HG03039 (cell line): ENCODE results near the gene ARAF.

Experiments
- ATAC-seq: cut with Tn5 transposase; IDR thresholded peaks from one replicate; pipeline ENCODE4 v1.9.1; 2021; ENCODE audit warnings: mild to moderate bottlenecking, moderate library complexity; ENCODE audit not compliant: unreplicated experiment

Gene ARAF

DNA sequence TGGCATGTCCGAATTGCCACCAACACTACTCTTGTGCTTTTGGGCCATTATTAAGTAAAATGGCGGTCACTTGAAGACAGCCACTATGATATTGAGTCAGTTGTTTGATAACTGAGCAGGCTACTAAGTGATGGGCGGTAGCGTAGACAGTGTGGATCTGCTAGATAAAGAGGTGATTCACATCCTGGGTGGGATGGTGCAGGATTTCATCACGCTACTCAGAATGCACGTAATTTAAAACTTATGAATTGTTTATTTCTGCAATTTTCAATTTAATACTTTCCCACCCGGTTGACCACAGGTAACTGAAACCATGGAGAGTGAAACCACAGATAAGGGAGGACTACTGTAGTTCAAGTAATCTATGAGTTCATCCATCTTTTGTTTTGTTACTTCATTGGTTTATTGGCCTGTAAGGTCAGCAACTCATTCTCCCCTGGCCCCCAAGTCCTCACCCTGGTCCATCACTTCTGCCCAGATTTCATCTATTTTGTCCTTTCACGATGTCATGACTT lies 2.9 kb downstream of the ARAF start:
- ATAC-seq, result no peak

DNA sequence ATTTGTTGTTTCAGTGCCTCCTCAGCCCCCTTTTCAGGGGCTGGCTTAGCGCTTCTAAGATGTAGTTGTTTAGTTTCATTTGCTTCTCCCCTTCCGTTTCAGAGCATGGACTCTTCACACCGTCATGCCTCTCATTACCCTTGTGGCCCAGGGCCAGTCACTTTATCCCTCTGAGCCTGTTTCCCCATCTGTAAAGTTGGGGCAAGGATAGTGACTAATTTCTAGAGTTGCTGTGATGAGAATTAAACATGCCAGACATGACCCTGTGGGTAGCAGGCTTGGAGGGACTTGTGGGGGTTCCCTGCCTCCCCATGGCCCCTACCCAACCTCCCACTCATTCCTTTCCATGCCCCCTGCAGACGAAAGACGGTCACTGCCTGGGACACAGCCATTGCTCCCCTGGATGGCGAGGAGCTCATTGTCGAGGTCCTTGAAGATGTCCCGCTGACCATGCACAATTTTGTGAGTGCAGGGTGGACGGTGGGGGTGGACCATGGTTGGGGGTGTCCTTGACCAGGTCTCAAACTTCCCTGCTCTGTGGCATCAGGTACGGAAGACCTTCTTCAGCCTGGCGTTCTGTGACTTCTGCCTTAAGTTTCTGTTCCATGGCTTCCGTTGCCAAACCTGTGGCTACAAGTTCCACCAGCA lies 3.6 kb downstream of the ARAF start:
- no peak for ATAC-seq

DNA sequence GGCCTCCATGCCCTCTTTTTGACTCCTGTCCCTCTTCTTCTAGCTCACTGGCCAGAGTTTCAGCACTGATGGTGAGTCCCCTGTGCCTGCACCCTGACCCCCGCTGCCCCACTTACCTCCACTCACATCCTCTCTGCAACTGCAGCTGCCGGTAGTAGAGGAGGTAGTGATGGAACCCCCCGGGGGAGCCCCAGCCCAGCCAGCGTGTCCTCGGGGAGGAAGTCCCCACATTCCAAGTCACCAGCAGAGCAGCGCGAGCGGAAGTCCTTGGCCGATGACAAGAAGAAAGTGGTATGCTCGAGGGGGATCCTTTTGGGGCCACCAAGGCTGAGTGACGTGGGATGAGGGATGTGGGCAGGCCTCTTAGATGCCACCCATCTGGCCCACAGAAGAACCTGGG lies 5.8 kb downstream of the ARAF start:
- ATAC-seq, result no peak

DNA sequence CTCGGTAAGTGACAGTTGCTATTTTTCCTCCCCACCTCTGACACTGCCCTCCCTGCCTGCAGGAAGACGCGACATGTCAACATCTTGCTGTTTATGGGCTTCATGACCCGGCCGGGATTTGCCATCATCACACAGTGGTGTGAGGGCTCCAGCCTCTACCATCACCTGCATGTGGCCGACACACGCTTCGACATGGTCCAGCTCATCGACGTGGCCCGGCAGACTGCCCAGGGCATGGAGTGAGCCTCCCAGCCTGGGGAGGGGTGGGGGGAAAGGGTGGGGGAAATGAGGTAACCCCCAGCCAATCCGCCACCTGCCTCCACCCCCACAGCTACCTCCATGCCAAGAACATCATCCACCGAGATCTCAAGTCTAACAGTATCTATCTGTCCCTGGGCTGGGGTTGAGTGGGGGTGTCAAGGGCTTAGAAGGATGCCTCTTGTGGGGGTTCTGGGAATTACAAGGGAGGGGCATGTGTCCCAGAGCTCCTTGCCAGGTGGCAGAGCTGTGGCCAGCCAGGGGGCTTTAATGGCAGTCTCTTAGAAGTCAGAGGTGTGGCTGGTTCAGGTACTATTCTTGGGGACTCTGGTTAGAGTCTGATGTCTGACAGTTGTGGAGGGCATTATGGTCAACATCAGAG lies 7.8 kb downstream of the ARAF start:
- ATAC-seq, result no peak

DNA sequence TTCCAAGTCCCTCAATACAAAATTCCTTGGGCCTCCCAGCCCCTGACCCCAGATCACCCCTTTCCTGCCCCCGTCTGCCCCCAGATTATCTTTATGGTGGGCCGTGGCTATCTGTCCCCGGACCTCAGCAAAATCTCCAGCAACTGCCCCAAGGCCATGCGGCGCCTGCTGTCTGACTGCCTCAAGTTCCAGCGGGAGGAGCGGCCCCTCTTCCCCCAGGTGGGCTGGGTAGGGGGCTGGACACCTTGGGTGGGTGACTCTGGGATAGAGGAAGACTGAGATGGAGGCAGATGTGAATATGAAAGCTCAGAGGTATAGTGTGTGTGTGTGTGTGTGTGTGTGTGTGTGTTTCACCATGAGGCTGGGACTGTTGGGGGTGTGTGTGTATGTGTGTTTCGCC lies 9.8 kb downstream of the ARAF start:
- ATAC-seq, result no peak

DNA sequence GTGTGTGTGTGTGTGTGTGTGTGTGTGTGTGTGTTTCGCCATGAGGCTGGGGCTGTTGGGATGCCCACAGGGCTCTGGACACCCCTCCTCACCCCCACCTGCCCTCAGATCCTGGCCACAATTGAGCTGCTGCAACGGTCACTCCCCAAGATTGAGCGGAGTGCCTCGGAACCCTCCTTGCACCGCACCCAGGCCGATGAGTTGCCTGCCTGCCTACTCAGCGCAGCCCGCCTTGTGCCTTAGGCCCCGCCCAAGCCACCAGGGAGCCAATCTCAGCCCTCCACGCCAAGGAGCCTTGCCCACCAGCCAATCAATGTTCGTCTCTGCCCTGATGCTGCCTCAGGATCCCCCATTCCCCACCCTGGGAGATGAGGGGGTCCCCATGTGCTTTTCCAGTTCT lies 10.2 kb downstream of the ARAF start:
- ATAC-seq, result no peak

DNA sequence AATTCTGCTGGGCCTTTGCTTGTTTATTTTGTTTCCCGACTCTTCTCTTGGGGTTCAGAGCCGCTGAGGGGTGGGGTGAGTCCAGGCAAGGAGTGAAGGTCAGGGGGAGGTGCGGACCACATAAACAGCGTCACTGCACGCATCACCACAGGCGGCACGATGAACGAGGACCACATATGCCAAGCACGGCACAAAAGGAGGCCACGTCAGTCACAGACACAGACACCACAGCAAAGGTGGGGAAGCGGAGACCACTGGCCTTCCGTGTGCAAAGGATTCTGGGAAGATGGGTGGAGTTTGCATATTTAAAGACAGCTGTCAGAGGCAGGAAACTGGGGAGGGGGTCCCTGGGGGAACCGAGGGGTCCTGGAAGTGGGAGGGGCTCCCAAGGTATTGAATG lies 10.9 kb downstream of the ARAF start:
- no peak for ATAC-seq

DNA sequence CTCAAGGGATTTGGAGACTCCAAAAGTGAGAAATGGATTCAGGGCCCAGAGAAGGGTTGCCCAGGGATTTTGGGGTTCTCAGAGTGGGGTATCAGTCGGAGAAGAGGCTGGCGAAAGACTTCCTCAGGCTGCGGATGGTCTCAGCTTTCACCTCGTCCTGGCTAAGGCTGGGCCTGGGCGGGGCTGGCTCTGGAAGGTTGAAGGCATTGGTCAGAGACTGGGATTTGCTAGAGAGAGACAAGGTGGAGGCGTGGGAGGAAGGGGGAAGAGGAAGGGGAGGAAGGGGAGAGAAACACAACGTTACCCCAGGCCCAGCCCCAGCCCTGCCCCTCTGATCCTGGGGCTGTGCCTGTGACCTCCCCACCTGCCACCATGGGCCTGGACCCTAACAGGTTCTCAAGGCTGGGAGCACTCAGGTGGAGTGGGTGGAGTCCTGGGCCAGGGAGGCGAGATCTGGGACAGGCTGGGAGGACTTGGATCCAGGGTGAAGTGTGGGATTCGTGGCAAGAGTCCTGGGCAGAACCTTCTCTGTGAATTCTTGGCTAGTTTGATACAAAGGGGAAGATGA lies 11.9 kb downstream of the ARAF start:
- no peak for ATAC-seq

DNA sequence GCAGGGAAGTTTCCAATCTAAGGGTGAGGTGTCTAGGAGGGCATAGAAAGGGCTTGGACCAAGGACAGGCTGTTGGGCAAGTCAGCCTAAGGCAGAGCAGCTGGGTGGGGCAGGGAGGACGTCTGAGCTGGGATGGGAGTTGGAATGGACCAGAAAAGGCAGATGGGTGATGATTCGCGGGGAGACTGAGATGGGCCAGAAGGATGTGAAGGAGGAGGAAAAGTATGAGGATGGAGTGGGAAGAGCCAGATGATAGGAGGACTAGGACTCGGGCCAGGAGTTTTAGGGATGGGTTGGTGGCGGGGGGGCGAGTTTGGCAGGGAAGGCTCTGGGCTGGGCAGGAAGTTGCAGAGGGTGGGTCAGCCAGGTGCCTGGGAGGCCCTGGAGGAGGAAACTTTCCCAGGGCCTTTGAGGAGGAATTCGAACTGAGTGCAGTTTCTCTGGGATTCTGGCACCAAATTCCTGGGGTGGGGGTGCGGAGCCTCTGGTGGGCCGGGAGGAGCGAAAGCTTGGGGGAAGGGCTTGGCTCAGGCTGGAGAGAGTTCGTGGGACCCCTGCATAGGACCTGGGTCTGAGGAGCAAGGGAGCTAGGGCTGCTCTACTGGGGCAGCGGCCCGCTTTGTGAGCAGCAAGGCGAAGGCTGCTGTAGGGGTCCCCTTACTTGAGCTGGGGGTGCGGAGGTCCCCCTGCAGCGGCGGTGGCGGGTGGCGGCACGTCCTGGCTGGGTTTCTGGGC lies 12.5 kb downstream of the ARAF start:
- no peak for ATAC-seq

DNA sequence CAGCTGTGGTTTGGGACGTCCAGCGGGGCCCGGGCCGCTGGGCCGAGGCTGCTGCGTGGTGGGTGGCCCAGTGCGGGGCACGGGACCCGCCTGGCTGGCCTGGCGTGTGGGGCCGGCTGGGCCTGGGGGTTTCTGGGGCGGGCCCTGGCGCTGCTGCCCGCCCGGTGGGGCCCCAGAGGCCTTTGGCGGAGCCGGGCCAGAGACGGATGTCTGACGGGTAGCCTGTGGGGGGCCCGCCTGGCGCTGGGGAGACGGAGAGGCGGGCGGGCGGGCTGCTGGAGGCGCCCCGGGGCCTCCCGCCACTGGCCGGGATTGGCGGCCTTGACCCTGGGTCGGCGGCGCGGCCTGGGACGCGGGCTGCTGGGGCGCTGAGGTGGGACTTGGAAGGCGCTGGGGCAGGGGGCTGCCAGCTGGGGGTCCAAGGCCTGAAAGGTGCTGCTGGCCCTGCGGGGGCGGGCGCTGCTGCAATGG lies 13.1 kb downstream of the ARAF start:
- no peak for ATAC-seq

DNA sequence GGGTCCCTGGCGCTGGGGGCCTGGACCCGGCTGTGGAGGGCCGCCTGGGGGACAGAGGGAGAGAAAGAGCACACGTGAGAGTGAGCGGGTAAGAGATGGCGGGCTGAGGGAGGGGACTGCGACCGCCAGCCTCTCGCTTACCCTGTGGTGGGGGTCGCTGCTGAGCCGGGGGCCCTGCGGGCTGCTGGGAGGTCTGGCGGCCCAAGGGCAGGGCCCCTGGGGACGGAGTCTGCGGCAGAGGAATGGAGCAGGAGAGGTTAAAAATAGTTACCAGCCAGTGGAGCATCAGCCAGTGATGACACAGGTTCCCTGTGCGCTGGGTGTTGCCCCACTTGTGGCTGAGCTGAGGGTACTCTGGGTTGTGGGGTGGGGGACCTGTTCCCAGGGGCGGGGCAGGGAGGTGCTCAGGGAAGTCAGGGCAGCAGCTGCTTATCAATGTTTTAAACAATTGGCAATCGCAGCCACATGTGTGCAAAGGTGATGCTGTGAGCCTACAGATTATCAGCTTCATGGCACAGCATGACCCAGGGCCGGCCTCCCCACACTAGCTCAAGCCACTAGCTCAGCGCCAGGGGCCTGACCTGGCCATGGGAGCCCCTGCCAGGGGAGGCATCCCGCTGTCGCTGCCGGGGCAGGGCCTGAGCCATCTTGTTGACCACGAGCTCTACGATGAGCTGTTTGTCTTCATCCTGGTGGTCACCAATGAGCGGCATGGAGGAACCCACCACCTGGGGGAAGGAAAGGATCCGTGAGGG lies 13.7 kb downstream of the ARAF start:
- ATAC-seq, result no peak

DNA sequence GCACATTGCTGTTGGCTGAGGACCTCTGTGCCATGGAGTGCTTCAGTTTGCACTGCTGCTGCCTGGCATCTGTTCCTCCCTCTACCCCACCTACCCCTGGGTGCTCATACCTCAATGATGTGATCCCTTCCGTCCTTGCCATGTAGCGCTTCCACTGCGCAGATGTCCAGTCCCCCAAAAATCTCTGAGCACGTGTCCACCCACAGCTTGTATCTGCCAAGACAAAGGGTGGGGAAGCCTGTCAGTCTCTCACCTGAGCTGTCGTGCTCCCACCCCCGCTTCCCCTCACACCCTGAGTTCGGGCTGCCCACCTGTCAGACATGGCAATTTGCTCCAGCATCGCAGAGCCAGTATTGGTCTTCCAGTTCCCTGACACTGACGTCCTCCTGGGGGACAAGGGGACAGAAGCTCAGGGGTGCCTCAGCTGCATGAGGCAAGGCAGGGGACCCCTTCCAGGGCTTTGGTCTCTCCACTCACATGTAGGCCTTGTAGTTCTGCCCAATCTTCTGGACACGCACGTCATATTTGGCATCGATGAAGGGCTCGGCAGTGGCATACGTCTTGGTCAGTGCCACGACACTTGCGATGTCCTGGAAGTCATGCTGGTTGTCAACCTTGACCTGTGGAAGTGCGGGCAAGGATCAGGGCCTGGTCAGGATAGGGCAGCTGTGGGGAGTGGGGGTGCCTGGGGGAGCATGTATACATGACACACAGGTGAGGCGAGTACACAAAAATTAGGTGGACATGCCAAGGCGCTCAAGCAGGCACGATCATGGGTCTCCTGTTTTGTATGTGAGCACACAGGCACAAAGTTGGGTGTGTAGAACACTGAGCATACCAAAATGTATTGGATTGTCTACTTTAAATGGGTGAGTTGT lies 15.3 kb downstream of the ARAF start:
- ATAC-seq, result no peak

DNA sequence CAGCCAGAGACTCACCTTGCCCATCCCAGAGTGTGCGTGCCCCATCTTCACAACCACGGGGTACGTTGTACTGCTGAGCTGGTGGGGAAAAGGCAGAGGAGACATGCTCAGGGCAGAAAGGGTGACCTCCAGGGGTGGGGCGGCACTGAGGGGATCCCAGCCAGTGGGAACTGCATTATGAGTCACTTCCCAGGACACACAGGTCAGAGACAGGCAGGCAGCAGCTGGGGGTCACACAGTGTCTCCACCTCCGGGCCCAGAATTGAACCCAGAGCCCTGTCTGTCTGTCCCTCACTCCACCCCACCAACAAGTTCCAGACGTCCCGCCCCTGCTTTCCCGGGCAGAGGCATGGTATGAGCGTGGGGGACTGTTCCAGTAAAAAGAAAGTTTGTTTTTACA lies 16.4 kb downstream of the ARAF start:
- no peak for ATAC-seq

DNA sequence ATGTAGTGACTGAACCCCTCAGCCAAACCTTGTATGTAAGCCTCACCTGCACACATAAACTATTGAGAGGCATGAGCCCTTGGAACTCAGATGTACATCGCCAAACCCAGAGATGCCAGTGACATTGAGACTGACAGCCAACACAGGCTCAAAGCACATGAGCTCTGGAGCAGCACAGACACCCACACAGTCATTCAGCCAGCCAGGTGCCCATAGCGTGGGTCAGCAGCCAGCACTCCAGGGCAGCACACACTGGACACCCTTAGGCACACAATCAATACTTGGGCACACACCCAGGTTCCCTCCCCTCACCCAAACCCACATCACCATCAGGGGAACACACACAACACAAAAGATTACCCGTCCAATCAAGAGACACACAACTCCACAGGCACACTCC lies 16.9 kb downstream of the ARAF start:
- ATAC-seq, result no peak

DNA sequence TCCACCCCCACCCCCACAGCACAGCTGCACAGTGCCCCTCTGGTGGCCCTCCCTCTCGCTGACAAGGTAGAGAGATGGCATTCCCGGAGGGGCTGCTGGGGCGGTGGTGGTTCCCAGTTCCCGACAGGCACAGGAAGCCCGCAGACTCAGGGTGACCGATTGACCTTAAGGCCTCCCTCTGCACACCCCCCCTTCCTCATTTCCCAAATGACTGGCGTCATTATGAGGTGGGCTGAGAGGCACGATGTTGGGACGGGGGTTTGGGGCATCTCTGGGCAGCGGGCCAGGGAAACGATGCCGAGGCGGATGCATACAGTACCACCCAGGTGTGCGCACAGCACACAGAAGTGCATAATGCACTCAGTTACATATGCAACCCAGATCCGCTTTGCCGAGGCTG lies 17.7 kb downstream of the ARAF start:
- no peak for ATAC-seq

DNA sequence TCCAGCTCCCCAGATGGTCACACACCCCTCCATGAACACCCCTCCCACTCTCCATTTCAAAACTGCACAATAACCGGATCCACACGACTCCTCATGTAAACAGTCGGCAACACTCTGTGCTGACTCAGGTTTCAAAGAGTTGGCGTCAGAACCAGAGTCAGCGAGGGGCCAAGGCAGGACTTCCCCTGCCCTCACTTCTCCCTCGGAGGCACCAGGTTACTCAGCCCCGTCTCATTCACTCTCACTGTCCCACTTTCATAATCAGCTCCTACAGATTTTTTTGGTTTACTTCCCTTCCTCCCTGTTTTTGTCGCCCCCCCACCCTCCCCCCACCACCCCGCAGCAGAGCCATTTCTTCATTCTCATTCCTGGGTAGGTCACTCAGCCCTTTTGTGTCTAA lies 18.5 kb downstream of the ARAF start:
- ATAC-seq, result no peak

DNA sequence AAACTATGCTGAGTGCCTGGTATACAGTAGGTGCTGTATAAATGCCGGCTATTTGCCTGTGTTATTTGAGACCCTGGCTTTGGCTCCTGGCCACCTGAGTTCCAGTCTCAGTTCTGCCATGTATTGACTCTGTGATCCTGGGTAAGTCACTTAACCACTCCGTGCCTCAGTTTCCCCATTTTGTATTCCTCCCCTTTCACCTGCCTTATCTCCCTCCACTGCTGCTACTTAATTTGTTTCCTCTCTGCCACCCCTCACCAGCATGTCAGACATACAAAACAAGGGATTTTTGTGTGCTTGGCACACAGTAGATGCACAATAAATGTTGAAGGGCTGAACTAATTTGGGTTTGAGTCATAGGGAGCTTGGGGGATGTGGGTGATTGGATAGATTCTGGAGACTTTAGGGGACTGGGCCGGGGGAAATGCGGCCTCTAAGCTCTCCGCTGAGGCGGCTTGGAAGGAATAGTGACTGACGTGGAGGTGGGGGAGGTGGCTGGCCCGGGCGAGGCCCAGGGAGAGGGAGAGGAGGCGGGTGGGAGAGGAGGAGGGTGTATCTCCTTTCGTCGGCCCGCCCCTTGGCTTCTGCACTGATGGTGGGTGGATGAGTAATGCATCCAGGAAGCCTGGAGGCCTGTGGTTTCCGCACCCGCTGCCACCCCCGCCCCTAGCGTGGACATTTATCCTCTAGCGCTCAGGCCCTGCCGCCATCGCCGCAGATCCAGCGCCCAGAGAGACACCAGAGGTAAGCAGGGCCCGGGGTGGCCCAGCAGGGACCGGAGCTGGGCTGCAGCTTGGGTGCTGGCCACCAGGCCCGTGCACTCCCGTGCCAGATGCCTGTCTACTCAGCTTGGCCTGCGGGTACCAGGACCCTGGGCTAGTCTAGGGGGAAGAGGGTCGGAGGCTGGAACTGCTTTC lies 21.0 kb downstream of the ARAF start, which contains the start of gene TIMP1:
Gene TIMP1 (plus strand): TSS at position 706 of the 917 bp plus-strand sequence. CDS start 980 bp downstream, outside the sequence.
- ATAC-seq, result peak; percentile 81

DNA sequence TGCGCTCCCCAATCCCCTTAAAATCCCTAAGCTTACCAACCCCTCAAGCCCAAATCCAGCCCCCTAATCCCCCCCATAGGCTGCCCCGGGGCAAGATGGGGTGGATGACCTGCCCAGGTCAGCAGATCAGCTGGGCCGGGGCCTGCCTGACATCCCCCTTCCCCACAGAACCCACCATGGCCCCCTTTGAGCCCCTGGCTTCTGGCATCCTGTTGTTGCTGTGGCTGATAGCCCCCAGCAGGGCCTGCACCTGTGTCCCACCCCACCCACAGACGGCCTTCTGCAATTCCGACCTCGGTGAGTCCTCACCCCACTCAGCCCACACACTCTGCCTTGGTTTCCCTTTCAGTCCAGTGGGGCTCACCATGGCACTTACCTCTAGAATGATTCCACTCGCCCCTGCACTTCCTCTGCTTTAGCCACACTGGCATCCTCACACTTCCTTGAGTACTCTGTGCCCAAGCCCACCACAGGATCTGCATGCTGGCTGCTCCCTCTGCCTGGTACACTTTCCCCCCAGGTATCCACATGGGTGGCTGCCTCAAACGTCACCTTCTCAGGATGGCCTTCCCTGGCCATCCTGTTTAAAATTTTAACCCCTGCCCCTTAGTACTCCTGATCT lies 22.3 kb downstream of the ARAF start:
- ATAC-seq, result no peak
